ENCODE measurements around the gene TMEM187. TPM values are rescaled to one million over a fixed set of nuclear protein-coding genes. Genes with fewer than 3 reads are reported as not detected.

The TMEM187 gene
- total RNA-seq, 4 donors from 2014 or later: 3.8 to 10.7 (median 8.7) TPM

DNA sequence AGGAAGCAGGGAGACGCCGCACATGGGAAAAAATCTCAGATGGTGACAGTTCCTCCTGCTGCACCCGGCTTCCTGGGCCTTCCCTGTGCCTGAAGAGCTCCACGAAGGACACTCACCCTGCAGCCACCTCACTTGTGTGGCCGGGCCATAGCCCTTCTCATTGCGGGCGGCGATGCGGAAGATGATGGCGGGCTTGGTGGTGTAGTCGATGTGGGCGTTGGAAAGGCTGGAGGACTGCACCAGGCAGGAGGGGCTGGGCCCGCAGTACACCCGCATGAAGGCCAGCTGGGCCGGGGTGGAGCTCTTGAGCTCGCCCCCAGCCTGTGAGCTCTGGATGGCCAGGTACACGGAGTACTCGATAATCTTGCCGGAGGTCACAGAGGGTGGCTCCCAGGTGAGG, 22.4 kb upstream of the TMEM187 start:
- 81 to 100% methylated on average over 3 to 17 of the region's 19 CpGs for WGBS, 2 donors
- no peak overlapping the region for H3K27ac ChIP-seq
- no peaks in the 10 kb centered on the region for H3K9me3 ChIP-seq
- no peak overlapping the region for H3K4me3 ChIP-seq (replicated peaks in 1 of 3)
- H3K4me1 ChIP-seq: no peaks in the 10 kb centered on the region
- TF ChIP-seq, protein P1, sequence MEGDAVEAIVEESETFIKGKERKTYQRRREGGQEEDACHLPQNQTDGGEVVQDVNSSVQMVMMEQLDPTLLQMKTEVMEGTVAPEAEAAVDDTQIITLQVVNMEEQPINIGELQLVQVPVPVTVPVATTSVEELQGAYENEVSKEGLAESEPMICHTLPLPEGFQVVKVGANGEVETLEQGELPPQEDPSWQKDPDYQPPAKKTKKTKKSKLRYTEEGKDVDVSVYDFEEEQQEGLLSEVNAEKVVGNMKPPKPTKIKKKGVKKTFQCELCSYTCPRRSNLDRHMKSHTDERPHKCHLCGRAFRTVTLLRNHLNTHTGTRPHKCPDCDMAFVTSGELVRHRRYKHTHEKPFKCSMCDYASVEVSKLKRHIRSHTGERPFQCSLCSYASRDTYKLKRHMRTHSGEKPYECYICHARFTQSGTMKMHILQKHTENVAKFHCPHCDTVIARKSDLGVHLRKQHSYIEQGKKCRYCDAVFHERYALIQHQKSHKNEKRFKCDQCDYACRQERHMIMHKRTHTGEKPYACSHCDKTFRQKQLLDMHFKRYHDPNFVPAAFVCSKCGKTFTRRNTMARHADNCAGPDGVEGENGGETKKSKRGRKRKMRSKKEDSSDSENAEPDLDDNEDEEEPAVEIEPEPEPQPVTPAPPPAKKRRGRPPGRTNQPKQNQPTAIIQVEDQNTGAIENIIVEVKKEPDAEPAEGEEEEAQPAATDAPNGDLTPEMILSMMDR (IDR thresholded peaks at IDR 0.05): no peak
- TF ChIP-seq POLR2A (IDR thresholded peaks at IDR 0.05): no peak
- H3K27me3 ChIP-seq: no peaks in the 10 kb centered on the region
- DNase-seq: no peak
- H3K36me3 ChIP-seq: peaks cover 52 to 54% of the 10 kb centered on the region in 2 donors
- intact Hi-C loops (cut with DNase I): loop anchor here (5.0 to 10.0 kb wide), 2 partner anchors 183 to 415 kb away; no protein-coding TSS in a partner anchor

DNA sequence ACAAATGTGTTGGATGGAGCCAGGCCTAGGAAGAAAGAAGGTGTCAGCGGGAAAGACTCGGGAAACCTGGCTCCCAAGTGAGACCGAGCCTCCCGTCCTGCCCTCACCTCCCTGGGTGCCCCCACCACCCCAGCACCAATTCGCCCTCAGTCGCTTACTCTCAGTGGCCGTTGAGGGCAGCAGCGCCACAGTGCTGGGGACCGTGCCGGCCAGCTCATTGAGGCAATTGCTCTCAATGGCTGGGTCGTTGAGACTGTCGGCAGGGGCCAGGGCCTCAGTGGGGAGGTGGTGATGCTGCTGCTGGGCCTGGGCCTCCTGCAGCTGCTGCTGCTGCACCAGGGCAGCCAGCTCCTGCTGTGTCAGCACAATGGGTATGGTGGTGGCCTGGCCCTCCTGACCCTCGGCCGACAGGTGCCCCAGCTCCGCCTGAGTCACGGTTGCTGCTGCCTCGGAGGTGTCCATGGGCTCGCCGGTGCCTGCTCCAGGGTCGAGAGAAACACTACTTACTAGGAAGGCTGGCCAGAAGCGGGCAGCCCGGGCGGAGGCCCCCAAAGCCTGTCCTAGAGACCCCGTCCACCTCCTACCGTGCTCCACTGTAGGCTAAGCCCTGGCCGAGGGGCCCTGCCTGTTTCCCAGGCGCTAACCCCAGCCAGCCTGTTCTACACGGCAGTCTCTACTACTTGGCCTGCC, 20.7 kb upstream of the TMEM187 start:
- no peak overlapping the region for H3K27ac ChIP-seq

DNA sequence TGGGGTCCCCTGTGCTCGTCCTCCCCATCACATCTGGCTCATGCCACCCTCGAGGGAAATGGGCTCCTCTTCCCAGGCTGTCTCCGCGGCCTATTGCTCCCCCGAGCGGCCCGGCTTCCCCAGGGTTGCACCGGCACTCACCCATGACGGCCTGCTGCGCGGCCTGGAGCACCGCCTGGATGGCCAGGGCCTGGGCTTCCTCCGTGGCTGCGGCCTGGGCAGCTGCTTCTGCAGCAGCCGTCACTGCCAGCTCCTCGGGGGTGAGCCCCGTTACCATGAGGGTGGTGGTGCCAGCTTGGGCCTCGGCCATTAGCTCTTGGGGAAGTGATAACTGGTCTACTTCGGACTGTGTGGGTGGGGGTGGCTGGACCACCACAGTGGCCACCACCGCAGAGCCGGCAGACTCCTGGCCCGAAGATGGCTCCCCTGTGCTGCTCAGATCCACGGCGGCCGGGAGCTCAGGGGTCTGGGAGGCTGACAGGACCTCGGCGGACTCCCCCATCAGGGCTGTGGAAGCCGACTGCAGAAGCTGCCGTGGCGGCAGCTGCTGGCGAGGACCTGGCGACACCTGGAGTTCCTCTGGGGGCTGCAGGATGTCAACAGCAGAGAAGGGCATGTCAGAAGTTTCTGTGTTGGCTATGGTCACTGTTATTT, 20.1 kb upstream of the TMEM187 start:
- Histone ChIP-seq H3K9me3 (no peaks in the 10 kb centered on the region), H3K27ac (no peak overlapping the region), H3K4me1 (no peaks in the 10 kb centered on the region), H3K36me3 (peaks cover 59 to 76% of the 10 kb centered on the region in 2 donors), H3K27me3 (no peaks in the 10 kb centered on the region), H3K4me3 (replicated peaks in 1 of 3) (no peak overlapping the region)
- intact Hi-C loops (cut with DNase I): loop anchor here (5.0 to 10.0 kb wide), 2 partner anchors 185 to 418 kb away; no protein-coding TSS in a partner anchor
- WGBS, 2 donors: no CpG with 5 or more reads among the region's 32 CpGs
- no peak for DNase-seq
- TF ChIP-seq POLR2A (IDR thresholded peaks at IDR 0.05): no peak
- TF ChIP-seq, protein P1 (IDR thresholded peaks at IDR 0.05): no peak

More for the DNA sequence above, 20.7 kb upstream of the TMEM187 start:
- intact Hi-C loops (cut with DNase I): loop anchor here (5.0 to 10.0 kb wide), 2 partner anchors 185 to 417 kb away; no protein-coding TSS in a partner anchor
- Histone ChIP-seq H3K9me3 (no peaks in the 10 kb centered on the region), H3K4me3 (replicated peaks in 1 of 3) (no peak overlapping the region), H3K4me1 (no peaks in the 10 kb centered on the region), H3K36me3 (peaks cover 53 to 69% of the 10 kb centered on the region in 2 donors), H3K27me3 (no peaks in the 10 kb centered on the region)
- DNase-seq: no peak
- 100% methylated on average over 2 of the region's 28 CpGs; no CpG with 5 or more reads in 1 of the 2 donors for WGBS, 2 donors
- TF ChIP-seq, protein P1 (IDR thresholded peaks at IDR 0.05): no peak
- no peak for TF ChIP-seq POLR2A (IDR thresholded peaks at IDR 0.05)

DNA sequence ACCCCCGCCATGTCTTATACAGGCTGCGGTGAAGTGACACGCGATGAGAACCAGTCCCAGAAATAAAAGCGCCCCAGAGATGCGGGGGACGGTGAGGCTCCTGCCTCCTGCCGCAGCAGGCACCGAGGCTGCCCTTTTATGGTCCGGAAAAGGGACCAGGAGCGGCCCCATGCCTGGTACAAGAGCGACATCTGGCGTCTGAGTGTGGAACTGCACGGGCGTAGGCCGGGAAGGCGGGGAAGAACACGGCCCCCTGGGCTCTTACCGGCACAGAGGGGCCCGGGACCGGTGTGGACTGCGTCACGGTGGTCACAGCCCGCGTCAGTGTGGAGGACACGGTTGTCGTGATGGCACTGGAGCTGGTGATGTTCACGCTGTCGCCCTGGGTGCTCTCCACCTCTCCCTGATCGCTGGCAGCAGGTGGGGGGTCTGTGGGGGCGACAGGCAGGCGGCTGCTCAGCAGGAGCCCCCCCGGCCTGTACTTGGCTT, 19.2 kb upstream of the TMEM187 start:
- Histone ChIP-seq H3K36me3 (peaks cover 68 to 83% of the 10 kb centered on the region in 2 donors), H3K27ac (no peak overlapping the region), H3K9me3 (no peaks in the 10 kb centered on the region), H3K4me1 (no peaks in the 10 kb centered on the region), H3K27me3 (no peaks in the 10 kb centered on the region), H3K4me3 (replicated peaks in 1 of 3) (no peak overlapping the region)
- DNase-seq: peak; percentile 39 to 50
- 42% methylated on average over 7 of the region's 33 CpGs; no CpG with 5 or more reads in 1 of the 2 donors for WGBS, 2 donors
- TF ChIP-seq, protein P1 (IDR thresholded peaks at IDR 0.05): peak; percentile 77 to 99 (median 87)
- no peak for TF ChIP-seq POLR2A (IDR thresholded peaks at IDR 0.05)
- intact Hi-C loops (cut with DNase I): loop anchor here (5.0 to 10.0 kb wide), 2 partner anchors 186 to 419 kb away; no protein-coding TSS in a partner anchor

All from thyroid gland (tissue), 4 donors.